Stimulated activated CD4-positive, alpha-beta T cell treated with anti-CD3 and anti-CD28 coated beads, Interleukin-12 subunit alpha, Interleukin-12 subunit beta, amount 100 ng/mL, for 48 hours (primary cell): ENCODE results near the gene UFM1.
"Not testable (repeated sequence)": the region's sequence is repeated elsewhere in the genome, so short reads cannot be mapped to it uniquely, and the experiment has no call there.

Experiments
- DNase-seq, 3 donors: peaks; one replicate each; pipeline ENCODE4 v3.0.0-alpha.2; 2020; ENCODE audit warnings: low read depth in 2 of 3, low spot score in 1 of 3

The UFM1 gene

DNA sequence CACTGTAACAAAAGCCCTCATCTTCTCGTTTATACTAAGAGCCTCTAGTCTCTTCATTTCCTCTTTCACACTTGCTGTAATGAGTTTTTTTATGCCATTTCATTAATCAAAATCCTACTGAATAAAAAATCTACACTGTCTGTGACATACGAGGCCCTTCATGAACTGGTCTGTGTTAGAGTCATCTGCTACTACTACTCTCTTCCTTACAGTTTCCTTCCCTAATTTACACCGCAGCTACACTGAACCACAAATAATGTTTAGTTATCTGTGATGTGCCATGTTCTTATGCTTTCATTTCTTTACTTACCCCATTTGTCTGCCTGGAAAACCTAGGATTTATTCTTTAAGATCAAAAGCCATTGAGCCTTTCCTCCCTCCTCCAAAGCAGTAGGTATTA, 16.0 kb downstream of the UFM1 start:
- DNase-seq = no peak

DNA sequence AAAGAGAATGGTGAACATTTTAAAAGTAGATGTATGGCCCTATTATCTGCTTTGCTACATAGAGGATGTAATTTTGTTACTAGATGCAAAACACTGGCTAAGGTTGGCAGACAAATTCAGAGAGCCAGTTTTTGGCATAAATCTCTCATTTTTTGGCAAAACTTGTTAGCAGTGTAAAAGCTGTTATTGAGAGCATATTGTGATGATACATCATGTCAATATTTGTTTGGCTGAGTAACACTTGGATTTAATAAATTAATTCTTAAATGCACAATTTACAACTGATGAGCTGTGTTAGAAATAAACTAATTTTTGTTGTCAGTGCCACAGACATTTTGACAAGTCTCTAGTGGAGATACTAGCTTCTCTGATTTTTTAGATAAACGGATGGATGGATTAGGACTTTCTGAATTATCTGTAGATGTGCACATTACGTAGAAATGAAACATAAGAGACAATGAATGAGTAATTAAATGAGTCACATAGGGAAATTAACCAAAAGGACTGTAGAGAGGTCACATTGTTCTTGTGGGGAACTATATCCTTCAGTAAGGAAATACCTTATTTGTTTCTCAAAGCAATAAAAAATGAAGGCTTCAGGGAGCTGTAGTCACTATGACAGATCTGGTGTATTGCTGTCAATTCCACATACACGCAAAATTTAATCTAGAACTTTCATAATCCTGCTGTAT, 17.4 kb downstream of the UFM1 start:
- no peak for DNase-seq

DNA sequence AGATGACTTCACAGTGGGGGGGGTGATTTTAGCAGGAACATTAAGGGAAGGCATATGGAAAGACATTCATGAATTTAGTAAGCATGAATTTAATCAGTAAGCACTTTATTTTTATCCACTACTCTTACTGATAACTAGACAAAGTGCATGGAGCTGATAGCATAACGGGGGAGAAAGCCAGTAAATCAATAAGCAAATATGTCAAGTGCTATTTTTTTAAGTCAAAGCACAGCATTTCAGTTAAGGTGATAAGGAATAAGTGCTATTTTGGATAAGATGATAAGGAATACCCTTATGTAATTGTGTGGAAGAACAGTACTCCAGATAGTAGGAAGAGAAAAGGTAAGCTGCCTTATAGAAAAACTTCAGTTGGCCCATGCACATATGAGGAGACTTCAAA, 19.4 kb downstream of the UFM1 start:
- DNase-seq = no peak

DNA sequence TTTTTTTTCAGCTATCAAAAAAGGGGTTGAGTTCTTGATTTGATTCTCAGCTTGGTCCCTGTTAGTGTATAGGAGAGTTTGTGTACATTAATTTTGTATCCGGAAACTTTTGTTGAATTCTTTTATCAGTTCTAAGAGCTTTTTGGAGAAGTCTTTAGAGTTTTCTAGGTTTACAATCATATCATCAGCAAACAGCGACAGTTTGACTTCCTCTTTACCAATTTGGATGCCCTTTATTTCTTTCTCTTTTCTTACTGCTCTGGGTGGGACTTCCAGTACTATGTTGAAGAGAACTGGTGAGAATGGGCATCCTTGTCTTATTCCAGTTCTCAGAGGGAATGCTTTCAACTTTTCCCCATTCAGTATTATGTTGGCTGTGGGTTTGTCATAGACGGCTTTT, 20.4 kb downstream of the UFM1 start:
- DNase-seq = not testable (repeated sequence)

DNA sequence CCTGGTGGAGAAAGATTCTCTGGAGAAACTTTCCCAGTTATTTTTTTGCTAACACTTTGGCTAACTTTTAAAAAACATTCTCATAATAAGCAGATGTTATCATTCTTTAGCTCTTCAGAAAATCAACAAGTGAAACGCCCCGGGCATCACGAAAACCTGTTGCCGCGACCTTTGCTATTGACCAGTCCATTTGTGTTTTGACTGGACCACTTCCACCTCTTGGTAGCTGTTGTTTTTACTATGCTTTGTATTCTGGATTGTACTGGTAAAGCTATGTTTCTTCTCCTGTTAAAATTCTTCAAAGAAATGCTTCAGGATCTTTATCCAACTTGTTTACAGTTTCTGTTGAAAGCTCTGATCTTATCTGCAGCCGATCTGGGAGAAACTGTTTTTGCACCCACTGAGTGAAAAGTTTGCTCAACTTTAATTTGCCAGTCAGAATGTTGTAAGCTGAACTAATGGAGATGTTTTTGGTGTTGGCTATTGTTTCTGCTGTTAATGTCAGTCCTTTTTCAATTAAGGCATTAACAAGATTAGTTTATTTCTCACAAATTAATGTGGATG, 23.3 kb downstream of the UFM1 start:
- DNase-seq = no peak

DNA sequence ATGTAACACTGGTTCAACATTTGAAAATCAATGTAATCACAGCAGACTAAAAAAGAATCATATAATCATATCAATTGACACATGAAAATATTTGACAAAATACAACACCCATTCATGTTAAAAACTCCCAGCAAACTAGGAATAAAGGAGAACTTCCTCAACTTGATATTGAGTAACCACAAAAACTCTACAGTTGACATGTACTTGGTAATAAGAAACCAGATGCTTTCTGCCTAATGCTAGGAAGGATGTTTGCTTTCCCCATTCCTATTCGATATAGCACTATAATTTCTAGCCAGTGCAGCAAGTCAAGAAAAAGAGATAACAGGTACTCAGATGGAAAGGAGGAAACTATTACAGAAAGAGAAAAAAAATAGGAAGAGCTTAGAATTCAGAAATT, 26.9 kb downstream of the UFM1 start:
- no peak for DNase-seq

DNA sequence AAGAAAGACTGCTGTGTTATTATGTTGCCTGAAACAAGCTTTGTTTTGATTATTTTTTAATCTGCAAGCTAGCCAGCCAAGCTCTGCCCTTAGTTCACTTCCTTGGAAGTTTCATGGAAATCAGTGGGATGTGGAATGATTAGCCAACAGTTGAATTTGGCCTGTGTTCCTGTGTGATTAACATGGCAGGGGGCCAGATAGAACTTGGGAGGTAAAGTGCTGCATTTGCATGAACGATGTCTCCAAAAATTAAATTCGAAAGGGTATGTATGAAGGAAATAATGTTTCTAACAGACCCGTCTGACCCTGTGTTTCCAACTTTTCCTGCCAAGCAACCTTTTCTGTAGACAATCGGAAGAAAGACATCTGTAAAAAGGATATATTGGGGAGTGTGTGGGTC, 32.2 kb downstream of the UFM1 start:
- no peak for DNase-seq

DNA sequence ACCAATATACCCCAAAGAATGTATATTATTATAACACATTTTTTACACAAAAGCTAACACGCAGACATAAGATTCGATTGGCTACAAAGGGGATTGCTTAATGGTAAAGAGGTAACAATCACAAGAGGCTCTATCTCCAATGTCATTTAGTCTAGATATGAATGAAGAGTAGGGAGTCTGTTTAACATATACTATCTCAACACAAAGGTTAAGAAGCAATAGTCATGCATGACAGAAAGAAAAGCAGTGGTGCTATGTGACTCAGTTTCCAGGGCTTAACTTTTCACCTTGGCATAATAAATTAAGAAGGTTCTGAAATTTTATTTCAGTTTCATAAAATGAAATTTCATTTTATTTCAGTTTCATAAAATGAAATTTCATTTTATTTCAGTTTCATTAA, 33.3 kb downstream of the UFM1 start:
- no peak for DNase-seq

DNA sequence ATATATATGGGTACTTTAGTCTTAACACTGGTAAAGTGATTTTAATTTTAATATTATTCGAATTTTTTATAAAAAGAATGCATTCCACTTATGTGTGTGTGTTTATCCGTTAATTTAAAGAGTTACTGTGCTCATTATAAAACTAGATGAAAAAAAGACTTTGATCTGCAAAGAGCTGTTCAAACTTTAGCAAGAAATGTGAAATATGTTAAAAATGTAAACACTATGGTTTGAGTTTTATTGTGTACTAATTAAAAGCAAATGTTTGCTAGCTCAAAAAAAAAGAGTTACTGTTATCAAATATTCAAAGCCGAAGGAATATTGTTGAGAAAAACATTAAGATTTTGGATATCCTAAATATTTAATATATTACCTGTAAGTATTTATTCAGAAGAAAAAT, 34.5 kb downstream of the UFM1 start:
- no peak for DNase-seq

DNA sequence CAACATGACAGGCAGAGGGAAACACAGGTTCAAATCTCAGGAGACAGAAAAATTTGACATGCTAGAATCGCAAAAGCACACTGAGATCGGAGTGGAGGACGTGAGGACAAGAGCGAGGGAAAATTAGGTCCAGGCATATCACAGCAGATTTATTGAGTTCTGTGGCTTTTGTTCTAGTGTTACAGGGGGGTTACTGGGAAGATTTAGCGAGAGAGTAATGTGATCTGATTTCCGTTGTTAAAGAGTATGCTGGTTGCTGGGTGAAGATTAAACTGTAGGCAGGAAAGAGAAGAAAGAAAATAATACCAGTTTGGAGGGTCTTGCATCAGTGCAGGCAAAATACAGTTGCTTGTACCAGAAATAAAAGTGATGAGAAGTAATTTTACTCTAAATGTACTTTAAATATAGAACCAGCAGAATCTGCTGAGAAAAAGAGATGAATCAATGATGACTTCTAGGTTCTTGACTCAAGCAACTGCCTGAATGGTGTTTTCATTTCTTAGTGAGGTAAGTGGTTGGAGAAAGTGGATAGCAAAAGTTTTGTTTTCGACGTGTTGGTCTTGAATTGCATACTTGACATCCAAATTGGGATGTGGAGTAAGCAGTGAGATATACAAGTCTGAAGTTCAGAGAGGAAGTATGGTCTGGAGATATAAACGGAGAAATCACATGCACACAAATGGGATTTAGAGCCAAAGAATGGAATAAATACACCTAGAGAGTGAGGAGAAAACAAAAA, 35.7 kb downstream of the UFM1 start:
- DNase-seq = no peak

DNA sequence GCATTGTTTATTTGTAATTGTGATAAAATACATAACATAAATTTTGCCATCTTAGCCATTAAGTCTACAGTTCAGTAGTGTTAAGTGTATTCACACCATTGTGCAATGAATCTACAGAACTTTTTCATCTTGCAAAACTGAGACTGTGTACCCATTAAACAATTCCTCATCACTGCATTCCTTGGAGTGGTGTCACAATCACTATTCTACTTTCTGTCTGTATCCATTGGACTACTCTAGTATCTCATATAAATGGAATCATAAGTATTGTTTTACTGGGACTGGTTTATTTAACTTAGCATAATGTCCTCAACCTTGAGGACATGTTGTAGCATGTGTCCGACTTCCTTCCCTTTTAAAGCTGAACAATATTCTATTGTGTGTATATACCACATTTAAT, 36.8 kb downstream of the UFM1 start:
- no peak for DNase-seq

DNA sequence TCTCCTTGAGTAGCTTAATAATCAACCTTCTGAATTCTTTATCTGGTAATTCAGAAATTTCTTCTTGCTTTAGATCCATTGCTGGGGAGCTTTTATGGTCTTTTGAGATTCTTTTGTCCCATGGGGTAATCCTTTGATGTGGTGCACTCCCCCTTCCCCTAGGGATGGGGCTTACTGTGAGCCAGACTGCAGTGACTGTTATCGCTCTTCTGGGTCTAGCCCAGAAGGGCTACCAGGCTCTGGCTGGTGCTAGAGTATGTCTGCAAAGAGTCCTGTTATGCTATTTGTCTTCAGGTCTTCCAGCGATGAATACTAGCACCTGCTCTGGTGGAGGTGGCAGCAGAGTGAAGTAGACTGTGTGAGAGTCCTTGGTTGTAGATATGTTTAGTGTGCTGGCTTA, 41.7 kb downstream of the UFM1 start:
- DNase-seq = no peak

DNA sequence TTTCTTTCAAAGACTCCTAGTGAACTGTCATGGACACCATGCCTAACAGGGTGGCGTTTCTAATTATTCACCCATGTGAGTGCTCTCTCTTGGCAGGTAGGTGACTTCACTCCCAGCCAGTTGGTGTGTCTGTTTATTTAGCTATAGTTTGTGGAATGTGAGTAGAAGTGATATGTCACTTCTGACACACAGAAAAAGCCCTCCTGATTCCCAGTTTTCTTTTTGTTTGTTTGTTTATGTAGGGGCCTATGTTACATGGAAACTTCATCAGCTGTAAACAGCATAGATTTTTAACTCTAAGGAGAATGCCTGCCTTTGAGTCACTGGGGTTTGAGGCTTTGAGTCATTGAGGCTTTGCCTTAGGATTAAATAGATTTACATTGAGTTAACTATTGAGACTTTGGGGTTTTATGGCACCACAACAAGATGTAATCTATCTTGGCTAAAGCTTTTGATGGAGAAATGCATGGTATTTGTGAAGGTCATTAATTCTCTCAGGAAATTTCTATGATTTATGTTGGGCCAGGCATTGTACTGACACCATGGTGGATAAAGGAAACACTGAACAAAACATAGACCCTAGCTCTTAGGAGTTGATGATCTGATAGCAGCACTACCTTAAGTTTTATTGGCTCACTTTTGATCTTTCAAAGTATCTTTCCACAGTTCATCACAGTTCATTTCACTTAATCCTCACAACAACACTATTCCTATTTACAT, 45.3 kb downstream of the UFM1 start:
- DNase-seq = no peak

DNA sequence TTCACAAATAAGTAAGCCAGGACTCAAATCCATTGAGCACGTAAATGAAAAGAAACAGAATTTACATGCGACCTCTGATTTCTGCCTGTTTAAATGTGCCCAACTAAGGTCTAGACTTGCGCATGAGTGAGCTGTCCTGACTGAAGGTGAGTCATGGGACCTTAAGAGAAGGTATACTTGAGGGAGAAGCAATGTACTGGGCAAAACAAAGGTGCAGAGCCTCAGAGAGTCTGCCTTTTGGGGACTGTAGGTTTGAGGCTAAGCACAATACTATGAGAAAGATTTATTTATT, 45.8 kb downstream of the UFM1 start:
- no peak for DNase-seq

DNA sequence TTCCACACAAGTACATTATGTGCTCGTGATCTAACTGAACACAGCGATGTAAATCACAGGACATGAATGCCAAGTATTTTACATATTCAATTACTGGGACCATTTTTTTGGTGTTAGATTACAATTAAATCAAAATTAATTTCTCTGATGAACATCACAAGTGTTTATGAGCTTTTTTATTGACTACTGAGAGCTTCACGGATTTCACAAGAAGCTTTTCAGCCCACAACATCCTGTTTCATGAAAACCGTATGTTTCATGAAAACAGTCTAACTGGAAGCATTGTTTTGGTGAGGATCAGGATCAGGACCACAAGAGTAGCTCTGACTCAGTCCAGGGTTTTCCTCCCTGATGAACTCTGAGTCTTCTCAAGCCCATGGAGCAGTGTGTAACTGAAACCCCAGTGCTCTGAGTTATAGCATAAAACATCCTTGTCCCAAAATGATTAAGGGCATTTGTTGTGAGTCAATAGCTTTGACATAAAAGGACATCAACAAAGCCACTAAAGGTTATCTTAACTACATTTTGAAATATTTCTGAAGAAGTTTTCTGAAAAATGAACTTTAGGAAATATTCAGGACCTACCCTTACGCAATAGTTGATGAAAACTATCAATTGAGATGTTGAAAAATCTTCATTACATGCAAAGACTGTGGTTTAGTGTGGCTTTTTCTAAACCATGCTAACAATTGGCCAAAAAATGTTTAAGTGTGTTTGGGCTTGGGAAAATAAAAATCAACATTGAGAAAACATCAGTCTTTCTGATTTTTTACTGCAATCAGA, 49.3 kb downstream of the UFM1 start:
- DNase-seq = no peak

DNA sequence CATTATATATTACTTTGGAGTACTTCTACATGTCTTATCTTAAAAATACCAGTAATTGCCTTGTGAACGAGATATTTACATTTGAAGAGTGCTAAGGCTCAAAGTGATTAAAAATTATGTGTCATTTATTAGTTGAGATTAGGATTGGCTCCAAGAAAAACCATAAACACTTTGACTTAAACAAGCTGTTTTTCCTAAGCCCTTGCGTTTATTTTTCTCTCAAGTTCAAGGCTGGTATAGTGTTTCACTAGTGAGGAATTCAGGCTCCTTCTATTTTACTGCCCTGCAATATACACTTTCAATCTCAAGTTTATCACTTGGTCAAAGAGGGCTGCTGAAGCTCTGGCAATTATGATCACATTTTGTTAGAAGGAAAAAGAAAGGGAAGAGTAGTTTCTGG, 49.9 kb downstream of the UFM1 start:
- DNase-seq = no peak

DNA sequence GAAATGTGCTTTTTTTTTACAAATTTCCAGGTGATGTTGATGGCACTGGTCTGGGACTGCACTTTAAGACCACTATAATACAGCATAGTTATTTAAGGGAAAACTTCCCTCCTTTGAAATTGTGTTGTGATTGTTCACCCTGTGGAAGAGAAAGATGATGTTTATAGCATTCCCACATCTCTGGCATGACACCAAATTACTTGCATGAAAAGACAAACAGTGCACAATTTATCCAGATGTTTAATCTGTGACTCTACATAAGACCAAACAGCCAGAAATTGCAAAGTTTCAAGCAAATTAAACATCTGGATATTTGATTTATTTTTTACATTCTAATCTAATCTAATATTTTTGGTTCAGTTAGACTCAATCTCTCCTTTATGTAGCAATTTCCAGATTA, 51.6 kb downstream of the UFM1 start:
- DNase-seq = no peak

DNA sequence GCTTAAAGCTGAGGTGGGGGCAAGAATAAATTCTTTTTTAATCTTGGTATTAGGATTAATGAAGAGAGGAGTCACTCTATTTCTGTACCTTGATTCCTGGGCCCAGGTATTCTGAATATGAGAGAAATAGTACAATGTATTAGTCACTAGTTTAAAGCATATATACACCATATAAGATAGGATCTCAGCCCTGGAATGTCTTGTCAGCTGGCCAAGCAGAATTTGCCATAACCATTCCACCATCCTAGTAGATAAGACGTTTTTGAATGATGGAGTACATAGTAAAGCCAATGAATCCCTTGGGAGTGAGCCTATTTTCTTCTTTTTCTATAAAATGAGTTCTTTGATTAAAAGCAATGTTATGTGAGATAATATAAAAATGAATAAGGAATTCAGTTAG, 55.6 kb downstream of the UFM1 start:
- DNase-seq = no peak

DNA sequence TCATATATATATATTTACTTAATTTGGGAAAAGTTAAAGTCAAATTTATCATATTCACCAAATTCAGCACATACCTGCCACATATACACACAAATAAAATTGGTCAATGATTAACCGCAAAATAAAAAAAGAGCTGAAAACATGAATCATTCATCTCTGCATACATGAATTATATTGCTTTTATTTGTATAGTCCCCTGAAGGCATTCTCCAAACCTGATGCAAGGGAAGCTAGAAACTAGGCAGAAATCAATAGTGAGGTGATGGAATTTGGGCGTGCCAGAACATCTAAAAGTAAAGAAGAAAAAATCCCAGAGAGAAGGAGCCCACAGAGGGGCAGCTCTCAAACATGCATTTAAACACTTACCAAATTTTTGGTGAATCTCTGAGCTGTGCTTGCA, 60.1 kb downstream of the UFM1 start:
- DNase-seq = no peak

DNA sequence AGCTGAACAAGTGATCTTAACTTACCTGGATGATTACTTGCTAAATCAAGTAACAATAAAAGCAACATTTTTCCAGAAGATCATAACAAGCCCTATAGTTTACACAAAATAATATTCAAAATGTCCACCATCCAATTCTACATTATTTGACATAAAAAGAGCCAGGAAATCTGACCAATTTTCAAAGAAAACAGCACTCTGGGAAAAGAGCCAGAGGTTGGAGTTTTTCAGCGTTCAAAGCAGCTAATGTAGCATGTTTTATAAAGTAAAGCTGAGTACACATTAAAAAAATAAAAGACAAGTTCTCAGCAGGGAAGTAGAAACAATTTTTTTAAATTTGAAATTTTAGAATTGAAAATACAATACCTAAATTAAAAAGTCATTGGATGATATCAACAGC, 62.6 kb downstream of the UFM1 start:
- no peak for DNase-seq
